Right lobe of liver (tissue), 6 donors: ENCODE data around the gene NUP93. TPM values are rescaled to one million over a fixed set of nuclear protein-coding genes. Genes with fewer than 3 reads are reported as not detected.

Experiments
- ATAC-seq, 4 donors: fragments of 200-7000 bp; cut with Tn5 transposase; one replicate each; pipeline ENCODE4 v1.9.1; 2020; ENCODE audit warnings: mild to moderate bottlenecking in 4 of 4, moderate library complexity in 4 of 4
- DNase-seq, 3 donors: peaks; one replicate each; pipeline ENCODE4 v3.0.0-alpha.2; 2020
- H3K27ac ChIP-seq, 3 donors: fragments of 200-600 bp; one replicate each; pipeline ENCODE4 v1.8.0; 2022
- H3K27me3 ChIP-seq, 2 donors: fragments of 200-600 bp; one replicate each; pipeline ENCODE4 v1.8.0; 2022
- H3K36me3 ChIP-seq, 4 donors: fragments of 200-600 bp; sonication (generic) in 1 of 4; one replicate each; pipeline versions ENCODE4 v1.5.1 to v1.8.0; 2017 to 2022; ENCODE audit warnings: control low read depth in 1 of 4
- H3K4me1 ChIP-seq, 4 donors: fragments of 200-600 bp; sonication (generic) in 1 of 4; one replicate each; pipeline versions ENCODE4 v1.5.1 to v1.8.0; 2017 to 2022; ENCODE audit warnings: control low read depth in 1 of 4
- H3K4me3 ChIP-seq, 3 donors: fragments of 200-600 bp; one replicate each; pipeline ENCODE4 v1.8.0; 2022
- H3K9me3 ChIP-seq, 4 donors: fragments of 200-600 bp; sonication (generic) in 1 of 4; one replicate each; pipeline versions ENCODE4 v1.5.1 to v1.8.0; 2017 to 2022; ENCODE audit warnings: control low read depth in 1 of 4
- CTCF ChIP-seq, 4 donors: fragments of 200-600 bp in 3 of 4; fragments of 450-650 bp in 1 of 4; IDR thresholded peaks; one replicate each; pipeline versions ENCODE4 v1.5.1 to v1.8.0; 2016 to 2022; ENCODE audit warnings: antibody characterized with exemption in 4 of 4, mild to moderate bottlenecking in 2 of 4
- POLR2A ChIP-seq: fragments of 450-650 bp; IDR thresholded peaks from one replicate; pipeline ENCODE4 v1.6.1; 2017; ENCODE audit warnings: antibody characterized with exemption, mild to moderate bottlenecking
- WGBS: methylation state at CpG from one replicate; pipeline ENCODE4 v1.1.6; 2018; ENCODE audit warnings: low coverage, low lambda C conversion rate; ENCODE audit not compliant: insufficient coverage; ENCODE audit errors: missing lambda C conversion rate; 5-methylcytosine and 5-hydroxymethylcytosine counted together
- intact Hi-C, 2 donors: fragments of 100-400 bp; cut with DNase I; formaldehyde crosslinking; loops; one replicate each; pipeline versions ENCODE4 v1.11.2 to v1.14.1; 2022
- total RNA-seq, 6 experiments: library from RNA; depleted of rRNA in 2 of 6; stranded (reverse); fragments of >200 nt in 2 of 6; fragmentation: NEBNext Ultra II Directional in 3 of 6; extraction: Animal tissue kit (Norgen Biotek cat#: 25700) in 3 of 6; gene quantifications; one replicate each; pipeline versions ENCODE4 v1.1.0 to v1.2.4, GENCODE V29; 2016 to 2023
- donor health status: DM: no; HTN: yes; CAD: no.
- donor health status: DM: no; HTN: no; CAD: no.
- donor health status: DM: no; HTN: no; CAD: no.
- donor health status: DM: no; HTN: yes; CAD: no.
- donor health status: DM: no; HTN: yes; CAD: no.

NUP93 gene
- total RNA-seq, 6 experiments from 2014 or later, result 8.3 to 17.0 (median 12.8) TPM

- TF ChIP-seq CTCF (IDR thresholded peaks at IDR 0.05) (no peak), POLR2A (no peak)
- Histone ChIP-seq H3K4me3 (no peak overlapping the region), H3K27me3 (no peaks in the 10 kb centered on the region), H3K9me3 (no peaks in the 10 kb centered on the region), H3K36me3 (no peaks in the 10 kb centered on the region), H3K27ac (no peak overlapping the region), H3K4me1 (no peaks in the 10 kb centered on the region)
- intact Hi-C loops, result no loop called here
- DNase-seq (no peak), ATAC-seq (no peak)
These were observed 87.1 kb downstream of the NUP93 start for GRCh38 chr16:56817056-56817455.

- H3K27me3 ChIP-seq, result no peaks in the 10 kb centered on the region
- WGBS, result 92% methylated on average over 1 of the region's 1 CpG
- no peak for DNase-seq
- TF ChIP-seq POLR2A (no peak), CTCF (IDR thresholded peaks at IDR 0.05) (no peak)
- H3K36me3 ChIP-seq, result no peaks in the 10 kb centered on the region
- H3K4me3 ChIP-seq, result no peak overlapping the region
- H3K9me3 ChIP-seq, result no peaks in the 10 kb centered on the region
- no peak overlapping the region for H3K27ac ChIP-seq
- no peaks in the 10 kb centered on the region for H3K4me1 ChIP-seq
- no peak for ATAC-seq
- intact Hi-C loops, result no loop called here
These were observed 88.0 kb downstream of the NUP93 start for GRCh38 chr16:56817938-56818337.

GRCh38 chr16:56823081-56823733 is 93.3 kb downstream of the NUP93 start:
- TF ChIP-seq CTCF (IDR thresholded peaks at IDR 0.05) (no peak), POLR2A (no peak)
- DNase-seq (no peak), ATAC-seq (no peak)
- WGBS, result 95% methylated on average over 8 of the region's 12 CpGs
- intact Hi-C loops, result no loop called here
- no peaks in the 10 kb centered on the region for H3K36me3 ChIP-seq
- H3K27me3 ChIP-seq, result no peaks in the 10 kb centered on the region
- H3K4me1 ChIP-seq, result no peaks in the 10 kb centered on the region
- H3K9me3 ChIP-seq, result no peaks in the 10 kb centered on the region
- H3K27ac ChIP-seq, result no peak overlapping the region
- no peak overlapping the region for H3K4me3 ChIP-seq

- TF ChIP-seq POLR2A, result no peak
- TF ChIP-seq CTCF (IDR thresholded peaks at IDR 0.05), result peak in 1 of 4 donors; percentile 16
- ATAC-seq (peak in 3 of 4 donors; percentile 55 to 59 (median 58)), DNase-seq (no peak)
- Histone ChIP-seq H3K27ac (no peak overlapping the region), H3K9me3 (no peaks in the 10 kb centered on the region), H3K4me3 (no peak overlapping the region), H3K27me3 (no peaks in the 10 kb centered on the region), H3K36me3 (no peaks in the 10 kb centered on the region), H3K4me1 (no peaks in the 10 kb centered on the region)
- intact Hi-C loops, result no loop called here
- WGBS, result 72% methylated on average over 3 of the region's 3 CpGs
These were observed 94.4 kb downstream of the NUP93 start for GRCh38 chr16:56824331-56824730.

- intact Hi-C loops, result no loop called here
- ATAC-seq (no peak), DNase-seq (no peak)
- Histone ChIP-seq H3K4me1 (no peaks in the 10 kb centered on the region), H3K27ac (no peak overlapping the region), H3K27me3 (no peaks in the 10 kb centered on the region), H3K9me3 (no peaks in the 10 kb centered on the region), H3K36me3 (no peaks in the 10 kb centered on the region), H3K4me3 (no peak overlapping the region)
- WGBS, result 97% methylated on average over 3 of the region's 3 CpGs
- TF ChIP-seq CTCF (IDR thresholded peaks at IDR 0.05) (no peak), POLR2A (no peak)
These were observed 94.9 kb downstream of the NUP93 start for GRCh38 chr16:56824804-56825203.
